ENCODE measurements around the gene G6PD. TPM values are rescaled to one million over a fixed set of nuclear protein-coding genes. Genes with fewer than 3 reads are reported as not detected.

G6PD gene
- total RNA-seq, 8 experiments from 2014 or later = 16.7 to 163 (median 27.6) TPM

GRCh38 chrX:154516656-154517100 is 30.0 kb downstream of the G6PD start:
- in situ Hi-C loops (cut with MboI; ENCODE audit: low pct_unique_long_range_greater_than_20kb in 2 of 9, low sequenced_read_pairs in 9 of 9, unreplicated experiment in 9 of 9) = no loop called here
- peak; percentile 6 to 39 (median 22) for ATAC-seq (replicated peaks in 6 of 8)
- 0 to 41% (median 3%) methylated on average over 1 to 4 of the region's 19 CpGs; no CpG with 5 or more reads in 6 of the 10 experiments for WGBS, 10 experiments

GRCh38 chrX:154515966-154516655 is 30.5 kb downstream of the G6PD start, which contains the start of gene FAM3A:
FAM3A (minus strand) TSS chrX:154516232; CDS start chrX:154515772, 460 bp downstream.
- 0% methylated on average over 1 of the region's 59 CpGs; no CpG with 5 or more reads in 9 of the 10 experiments for WGBS, 10 experiments
- ATAC-seq (replicated peaks in 6 of 8) = peak; percentile 80 to 94 (median 90)
- H3K4me1 ChIP-seq (replicated peaks in 1 of 2) = peaks cover 11 to 22% of the 10 kb centered on the region in 2 donors
- peak within 1 kb of the TSS; percentile 55 to 73 (median 65) for H3K4me3 ChIP-seq
- in situ Hi-C loops (cut with MboI; ENCODE audit: low pct_unique_long_range_greater_than_20kb in 2 of 9, low sequenced_read_pairs in 9 of 9, unreplicated experiment in 9 of 9) = no loop called here
- H3K27ac ChIP-seq = peak within 1 kb of the TSS; percentile 93 to 95

More at GRCh38 chrX:154516656-154517100, 30.0 kb downstream of the G6PD start:
- Histone ChIP-seq H3K4me1 (replicated peaks in 1 of 2) (peaks cover 11 to 22% of the 10 kb centered on the region in 2 donors), H3K4me3 (peak overlapping the region; percentile 25 to 65 (median 55)), H3K27ac (peak overlapping the region; percentile 85 to 90)

GRCh38 chrX:154515090-154515965 is 31.3 kb downstream of the G6PD start:
- peaks cover 11 to 22% of the 10 kb centered on the region in 2 donors for H3K4me1 ChIP-seq (replicated peaks in 1 of 2)
- 0 to 78% (median 20%) methylated on average over 1 to 5 of the region's 34 CpGs; no CpG with 5 or more reads in 5 of the 10 experiments for WGBS, 10 experiments
- H3K4me3 ChIP-seq = peak overlapping the region; percentile 55 to 73 (median 65)
- peak in 3 of 8 experiments; percentile 2 to 4 (median 2) for ATAC-seq (replicated peaks in 6 of 8)
- in situ Hi-C loops (cut with MboI; ENCODE audit: low pct_unique_long_range_greater_than_20kb in 2 of 9, low sequenced_read_pairs in 9 of 9, unreplicated experiment in 9 of 9) = no loop called here
- H3K27ac ChIP-seq = peak overlapping the region; percentile 93 to 95

GRCh38 chrX:154513716-154514115 is 32.9 kb downstream of the G6PD start:
- in situ Hi-C loops (cut with MboI; ENCODE audit: low pct_unique_long_range_greater_than_20kb in 2 of 9, low sequenced_read_pairs in 9 of 9, unreplicated experiment in 9 of 9) = no loop called here
- H3K4me3 ChIP-seq = no peak overlapping the region
- 67 to 100% (median 80%) methylated on average over 1 of the region's 2 CpGs; no CpG with 5 or more reads in 7 of the 10 experiments for WGBS, 10 experiments
- H3K27ac ChIP-seq = no peak overlapping the region
- no peak for ATAC-seq (replicated peaks in 6 of 8)
- peaks cover 11 to 22% of the 10 kb centered on the region in 2 donors for H3K4me1 ChIP-seq (replicated peaks in 1 of 2)

GRCh38 chrX:154512879-154513553 is 33.6 kb downstream of the G6PD start:
- in situ Hi-C loops (cut with MboI; ENCODE audit: low pct_unique_long_range_greater_than_20kb in 2 of 9, low sequenced_read_pairs in 9 of 9, unreplicated experiment in 9 of 9) = no loop called here
- no peak for ATAC-seq (replicated peaks in 6 of 8)
- no peak overlapping the region for H3K27ac ChIP-seq
- H3K4me3 ChIP-seq = no peak overlapping the region
- peaks cover 10 to 19% of the 10 kb centered on the region in 2 donors for H3K4me1 ChIP-seq (replicated peaks in 1 of 2)
- 80 to 100% (median 83%) methylated on average over 1 to 7 of the region's 16 CpGs; no CpG with 5 or more reads in 7 of the 10 experiments for WGBS, 10 experiments

- ATAC-seq (replicated peaks in 6 of 8) = no peak
- WGBS, 10 experiments = 70 to 80% methylated on average over 3 to 8 of the region's 12 CpGs; no CpG with 5 or more reads in 8 of the 10 experiments
- Histone ChIP-seq H3K27ac (no peak overlapping the region), H3K4me3 (no peak overlapping the region), H3K4me1 (replicated peaks in 1 of 2) (peaks cover 0 to 6% of the 10 kb centered on the region in 2 donors)
- in situ Hi-C loops (cut with MboI; ENCODE audit: low pct_unique_long_range_greater_than_20kb in 2 of 9, low sequenced_read_pairs in 9 of 9, unreplicated experiment in 9 of 9) = no loop called here
These were observed 34.9 kb downstream of the G6PD start for GRCh38 chrX:154511761-154512160.

GRCh38 chrX:154509455-154509854 is 37.2 kb downstream of the G6PD start:
- Histone ChIP-seq H3K4me1 (replicated peaks in 1 of 2) (no peaks in the 10 kb centered on the region), H3K27ac (no peak overlapping the region), H3K4me3 (no peak overlapping the region)
- in situ Hi-C loops (cut with MboI; ENCODE audit: low pct_unique_long_range_greater_than_20kb in 2 of 9, low sequenced_read_pairs in 9 of 9, unreplicated experiment in 9 of 9) = no loop called here
- ATAC-seq (replicated peaks in 6 of 8) = no peak
- WGBS, 10 experiments = 64 to 100% (median 87%) methylated on average over 2 to 4 of the region's 5 CpGs; no CpG with 5 or more reads in 7 of the 10 experiments

GRCh38 chrX:154508384-154508745 is 38.3 kb downstream of the G6PD start:
- in situ Hi-C loops (cut with MboI; ENCODE audit: low pct_unique_long_range_greater_than_20kb in 2 of 9, low sequenced_read_pairs in 9 of 9, unreplicated experiment in 9 of 9) = no loop called here
- ATAC-seq (replicated peaks in 6 of 8) = no peak
- Histone ChIP-seq H3K27ac (no peak overlapping the region), H3K4me1 (replicated peaks in 1 of 2) (no peaks in the 10 kb centered on the region), H3K4me3 (no peak overlapping the region)
- WGBS, 10 experiments = 100% methylated on average over 1 of the region's 13 CpGs; no CpG with 5 or more reads in 9 of the 10 experiments

- in situ Hi-C loops (cut with MboI; ENCODE audit: low pct_unique_long_range_greater_than_20kb in 2 of 9, low sequenced_read_pairs in 9 of 9, unreplicated experiment in 9 of 9) = no loop called here
- no peaks in the 10 kb centered on the region for H3K4me1 ChIP-seq (replicated peaks in 1 of 2)
- ATAC-seq (replicated peaks in 6 of 8) = peak in 5 of 8 experiments; percentile 32 to 62 (median 53)
- 70% methylated on average over 2 of the region's 24 CpGs; no CpG with 5 or more reads in 9 of the 10 experiments for WGBS, 10 experiments
- H3K27ac ChIP-seq = no peak overlapping the region
- no peak overlapping the region for H3K4me3 ChIP-seq
These were observed 38.8 kb downstream of the G6PD start for GRCh38 chrX:154507673-154508383.

- in situ Hi-C loops (cut with MboI; ENCODE audit: low pct_unique_long_range_greater_than_20kb in 2 of 9, low sequenced_read_pairs in 9 of 9, unreplicated experiment in 9 of 9) = no loop called here
- Histone ChIP-seq H3K27ac (no peak overlapping the region), H3K4me1 (replicated peaks in 1 of 2) (no peaks in the 10 kb centered on the region), H3K4me3 (no peak overlapping the region)
- 46 to 64% methylated on average over 2 to 5 of the region's 37 CpGs; no CpG with 5 or more reads in 8 of the 10 experiments for WGBS, 10 experiments
- peak in 1 of 8 experiments; percentile 14 for ATAC-seq (replicated peaks in 6 of 8)
These were observed 39.9 kb downstream of the G6PD start for GRCh38 chrX:154506483-154507332.

- 80 to 100% methylated on average over 1 to 2 of the region's 12 CpGs; no CpG with 5 or more reads in 8 of the 10 experiments for WGBS, 10 experiments
- in situ Hi-C loops (cut with MboI; ENCODE audit: low pct_unique_long_range_greater_than_20kb in 2 of 9, low sequenced_read_pairs in 9 of 9, unreplicated experiment in 9 of 9) = no loop called here
- Histone ChIP-seq H3K4me1 (replicated peaks in 1 of 2) (no peaks in the 10 kb centered on the region), H3K27ac (no peak overlapping the region), H3K4me3 (no peak overlapping the region)
- peak in 4 of 8 experiments; percentile 50 to 77 (median 64) for ATAC-seq (replicated peaks in 6 of 8)
These were observed 40.9 kb downstream of the G6PD start for GRCh38 chrX:154505734-154506133.
